Measurements from ENCODE around the gene TMEM44. TPM values are rescaled to one million over a fixed set of nuclear protein-coding genes. Genes with fewer than 3 reads are reported as not detected.

Gene TMEM44
- total RNA-seq, 2 donors from 2014 or later, result 1.8 to 9.6 TPM

- peaks cover 16% of the 10 kb centered on the region for H3K4me1 ChIP-seq
- no peaks in the 10 kb centered on the region for H3K36me3 ChIP-seq (replicated peaks in 1 of 2; ENCODE audit: insufficient read depth in 1 of 2, low read depth in 2 of 2)
- intact Hi-C loops (cut with DNase I), result no loop called here
- H3K27ac ChIP-seq, result no peak overlapping the region
- DNase-seq (no peak), ATAC-seq (no peak)
- WGBS, 2 donors, result 82 to 83% methylated on average over 8 of the region's 8 CpGs
- TF ChIP-seq POLR2A (IDR thresholded peaks at IDR 0.05) (no peak), CTCF (IDR thresholded peaks at IDR 0.05) (no peak)
- H3K4me3 ChIP-seq, result no peak overlapping the region
- H3K27me3 ChIP-seq, result no peaks in the 10 kb centered on the region
- H3K9me3 ChIP-seq, result no peaks in the 10 kb centered on the region
Measured at GRCh38 chr3:194570898-194571297, 62.3 kb downstream of the TMEM44 start.

GRCh38 chr3:194570235-194570634 is 63.0 kb downstream of the TMEM44 start:
- ATAC-seq (no peak), DNase-seq (no peak)
- no peak overlapping the region for H3K4me3 ChIP-seq
- H3K9me3 ChIP-seq, result no peaks in the 10 kb centered on the region
- intact Hi-C loops (cut with DNase I), result no loop called here
- no peak overlapping the region for H3K27ac ChIP-seq
- WGBS, 2 donors, result 81 to 85% methylated on average over 12 to 13 of the region's 13 CpGs
- H3K36me3 ChIP-seq (replicated peaks in 1 of 2; ENCODE audit: insufficient read depth in 1 of 2, low read depth in 2 of 2), result no peaks in the 10 kb centered on the region
- no peak for TF ChIP-seq POLR2A (IDR thresholded peaks at IDR 0.05)
- no peaks in the 10 kb centered on the region for H3K27me3 ChIP-seq
- H3K4me1 ChIP-seq, result peaks cover 16% of the 10 kb centered on the region

GRCh38 chr3:194569252-194569651 is 64.0 kb downstream of the TMEM44 start:
- no peak for TF ChIP-seq POLR2A (IDR thresholded peaks at IDR 0.05)

GRCh38 chr3:194565597-194566190 is 67.5 kb downstream of the TMEM44 start:
- Histone ChIP-seq H3K27ac (no peak overlapping the region), H3K9me3 (no peaks in the 10 kb centered on the region), H3K4me3 (no peak overlapping the region), H3K4me1 (no peaks in the 10 kb centered on the region), H3K36me3 (replicated peaks in 1 of 2; ENCODE audit: insufficient read depth in 1 of 2, low read depth in 2 of 2) (no peaks in the 10 kb centered on the region), H3K27me3 (no peaks in the 10 kb centered on the region)
- no peak for TF ChIP-seq POLR2A (IDR thresholded peaks at IDR 0.05)
- TF ChIP-seq CTCF (IDR thresholded peaks at IDR 0.05), result no peak
- intact Hi-C loops (cut with DNase I), result no loop called here
- no peak for ATAC-seq
- WGBS, 2 donors, result 74 to 75% methylated on average over 9 of the region's 9 CpGs
- no peak for DNase-seq

More at GRCh38 chr3:194569252-194569651, 64.0 kb downstream of the TMEM44 start:
- Histone ChIP-seq H3K27me3 (no peaks in the 10 kb centered on the region), H3K4me3 (no peak overlapping the region), H3K9me3 (no peaks in the 10 kb centered on the region), H3K36me3 (replicated peaks in 1 of 2; ENCODE audit: insufficient read depth in 1 of 2, low read depth in 2 of 2) (no peaks in the 10 kb centered on the region), H3K27ac (no peak overlapping the region), H3K4me1 (peaks cover 16% of the 10 kb centered on the region)
- ATAC-seq, result no peak
- no peak for DNase-seq
- intact Hi-C loops (cut with DNase I), result no loop called here
- WGBS, 2 donors, result 78 to 83% methylated on average over 12 of the region's 12 CpGs

GRCh38 chr3:194562986-194563385 is 70.2 kb downstream of the TMEM44 start:
- no peak for DNase-seq
- Histone ChIP-seq H3K4me1 (peaks cover 8% of the 10 kb centered on the region), H3K4me3 (no peak overlapping the region), H3K27me3 (no peaks in the 10 kb centered on the region), H3K36me3 (replicated peaks in 1 of 2; ENCODE audit: insufficient read depth in 1 of 2, low read depth in 2 of 2) (no peaks in the 10 kb centered on the region), H3K9me3 (no peaks in the 10 kb centered on the region), H3K27ac (no peak overlapping the region)
- intact Hi-C loops (cut with DNase I), result no loop called here
- ATAC-seq, result no peak
- no peak for TF ChIP-seq POLR2A (IDR thresholded peaks at IDR 0.05)
- no peak for TF ChIP-seq CTCF (IDR thresholded peaks at IDR 0.05)
- 57 to 64% methylated on average over 2 of the region's 2 CpGs for WGBS, 2 donors

All from body of pancreas (tissue), 4 donors.